IMR-90 (cell line): ENCODE results near the gene TP53BP2. TPM values are rescaled to one million over a fixed set of nuclear protein-coding genes. Genes with fewer than 3 reads are reported as not detected.
"Not testable (repeated sequence)": the region's sequence is repeated elsewhere in the genome, so short reads cannot be mapped to it uniquely, and the experiment has no call there.

Source experiments
- ATAC-seq: fragments of 200-7000 bp; cut with Tn5 transposase; 2 replicates; pipeline ENCODE4 v1.9.1; 2020; ENCODE audit warnings: low read depth, mild to moderate bottlenecking, moderate library complexity
- BruUV-seq: library from RNA; stranded (reverse); fragments of 400-500 nt; replicated peaks from 2 replicates; lab custom pipeline; 2021; lab: Mats Ljungman, UMichigan
- CTCF ChIA-PET: fragments of 300-600 bp; formaldehyde crosslinking; extraction: SDS; loops from one replicate; lab custom pipeline; 2021; ENCODE audit warnings: antibody characterized with exemption; lab: Yijun Ruan, JAX
- POLR2A ChIA-PET: fragments of 300-600 bp; sonication (Branson Sonifier 250); formaldehyde crosslinking; loops from one replicate; lab custom pipeline; 2022; ENCODE audit warnings: antibody characterized with exemption; ENCODE audit not compliant: unreplicated experiment; lab: Charles Lee
- DNase-seq: peaks from one replicate; pipeline ENCODE4 v3.0.0; 2013
- H2AFZ ChIP-seq: replicated peaks from 2 replicates; pipeline ENCODE3; 2013; ENCODE audit warnings: low read length, mild to moderate bottlenecking; ENCODE audit not compliant: poor library complexity
- H2AK5ac ChIP-seq: 2 replicates; pipeline ENCODE4 v1.6.1; 2013; ENCODE audit warnings: low read depth, low read length, inconsistent platforms
- H2AK9ac ChIP-seq: replicated peaks from 2 replicates; pipeline ENCODE3; 2013; ENCODE audit warnings: mild to moderate bottlenecking, low read depth, low read length, moderate library complexity; ENCODE audit not compliant: poor library complexity
- H2BK120ac ChIP-seq: 2 replicates; pipeline ENCODE4 v1.6.1; 2013; ENCODE audit warnings: low read depth, low read length, inconsistent platforms
- H2BK15ac ChIP-seq: 3 replicates; pipeline ENCODE4 v1.6.1; 2013; ENCODE audit warnings: low read depth, low read length, inconsistent platforms
- H2BK20ac ChIP-seq: 2 replicates; pipeline ENCODE4 v1.6.1; 2013; ENCODE audit warnings: low read depth, mild to moderate bottlenecking, inconsistent platforms, low read length, moderate library complexity
- H2BK5ac ChIP-seq: 2 replicates; pipeline ENCODE4 v1.6.1; 2013; ENCODE audit warnings: mild to moderate bottlenecking, low read depth, low read length, inconsistent platforms; ENCODE audit not compliant: poor library complexity, severe bottlenecking
- H3K14ac ChIP-seq: replicated peaks from 2 replicates; pipeline ENCODE4 v1.6.1; 2013; ENCODE audit warnings: low read depth, low read length, inconsistent platforms
- H3K18ac ChIP-seq: 2 replicates; pipeline ENCODE4 v1.6.1; 2013; ENCODE audit warnings: low read depth, low read length, control low read depth
- H3K23ac ChIP-seq: 2 replicates; pipeline ENCODE4 v1.6.1; 2013; ENCODE audit warnings: low read depth, low read length, inconsistent platforms
- H3K27ac ChIP-seq: 2 replicates; pipeline ENCODE4 v1.5.1; 2013; ENCODE audit warnings: mild to moderate bottlenecking, control low read depth, low read length; ENCODE audit not compliant: insufficient read depth
- H3K27me3 ChIP-seq: 2 replicates; pipeline ENCODE4 v1.6.1; 2013; ENCODE audit warnings: low read length; ENCODE audit not compliant: control insufficient read depth, insufficient read depth
- H3K36me3 ChIP-seq: 2 replicates; pipeline ENCODE4 v1.6.1; 2013; ENCODE audit warnings: low read length, mixed read lengths; ENCODE audit not compliant: control insufficient read depth, insufficient read depth
- H3K4ac ChIP-seq: 2 replicates; pipeline ENCODE4 v1.6.1; 2013; ENCODE audit warnings: low read depth, low read length, inconsistent platforms
- H3K4me1 ChIP-seq: 2 replicates; pipeline ENCODE4 v1.6.1; 2013; ENCODE audit warnings: low read length, mixed read lengths; ENCODE audit not compliant: control insufficient read depth, insufficient read depth
- H3K4me2 ChIP-seq: 2 replicates; pipeline ENCODE4 v1.6.1; 2013; ENCODE audit warnings: low read depth, mild to moderate bottlenecking, control low read depth, low read length, moderate library complexity
- H3K4me3 ChIP-seq: 2 replicates; pipeline ENCODE4 v1.5.1; 2013; ENCODE audit warnings: low read depth, mild to moderate bottlenecking, control low read depth, low read length, moderate library complexity; ENCODE audit not compliant: insufficient read depth
- H3K56ac ChIP-seq: 2 replicates; pipeline ENCODE4 v1.6.1; 2013; ENCODE audit warnings: low read length, inconsistent platforms; ENCODE audit not compliant: insufficient read depth; ENCODE audit errors: extremely low read depth
- H3K79me1 ChIP-seq, 2 experiments: 2 replicates each; pipeline ENCODE4 v1.6.1; 2013; ENCODE audit warnings: low read length in 2 of 2, inconsistent platforms in 1 of 2, low read depth in 1 of 2
- H3K9ac ChIP-seq: 2 replicates; pipeline ENCODE4 v1.6.1; 2013; ENCODE audit warnings: low read depth, low read length, control low read depth
- H3K9me1 ChIP-seq: 2 replicates; pipeline ENCODE4 v1.6.1; 2013; ENCODE audit warnings: low read length, inconsistent platforms; ENCODE audit not compliant: insufficient read depth
- H3K9me3 ChIP-seq: 2 replicates; pipeline ENCODE4 v1.6.1; 2013; ENCODE audit warnings: low read length; ENCODE audit not compliant: control insufficient read depth, insufficient read depth
- H4K20me1 ChIP-seq: 2 replicates; pipeline ENCODE4 v1.6.1; 2013; ENCODE audit warnings: low read length, inconsistent platforms; ENCODE audit not compliant: insufficient read depth
- H4K5ac ChIP-seq: 2 replicates; pipeline ENCODE4 v1.6.1; 2013; ENCODE audit warnings: mild to moderate bottlenecking, low read depth, low read length, control low read depth
- H4K8ac ChIP-seq, 2 experiments: 2 replicates each; pipeline ENCODE4 v1.6.1; 2013; ENCODE audit warnings: low read depth in 2 of 2, low read length in 2 of 2, control low read depth in 1 of 2, inconsistent platforms in 1 of 2
- H4K91ac ChIP-seq: 2 replicates; pipeline ENCODE4 v1.6.1; 2013; ENCODE audit warnings: low read depth, low read length, inconsistent platforms; ENCODE audit not compliant: insufficient read depth
- BHLHE40 ChIP-seq: fragments of 150-350 bp; IDR thresholded peaks from 2 replicates; pipeline ENCODE4 v1.6.1; 2016; ENCODE audit warnings: mild to moderate bottlenecking, low read depth, low read length
- CEBPB ChIP-seq: IDR thresholded peaks from 2 replicates; pipeline ENCODE4 v1.6.1; 2012; ENCODE audit warnings: low read depth, low read length, improper control_type of control experiment
- CHD1 ChIP-seq: IDR thresholded peaks from 2 replicates; pipeline ENCODE4 v1.6.1; 2012; ENCODE audit warnings: low read depth, low read length, improper control_type of control experiment
- MAFK ChIP-seq: IDR thresholded peaks from 2 replicates; pipeline ENCODE4 v1.6.1; 2012; ENCODE audit warnings: low read depth, low read length, improper control_type of control experiment
- RCOR1 ChIP-seq: IDR thresholded peaks from 2 replicates; pipeline ENCODE4 v1.6.1; 2012; ENCODE audit warnings: mild to moderate bottlenecking, low read length, improper control_type of control experiment; ENCODE audit not compliant: insufficient replicate concordance
- WGBS, 2 experiments: methylation state at CpG; one replicate each; pipeline versions ENCODE4 v1.1.5 to v1.1.7; 2013; ENCODE audit warnings: missing lambda C conversion rate in 2 of 2; ENCODE audit not compliant: insufficient read length in 1 of 2; ENCODE audit errors: extremely low coverage in 2 of 2; 5-methylcytosine and 5-hydroxymethylcytosine counted together
- dilution Hi-C: fragments of 300-500 bp; cut with HindIII; formaldehyde crosslinking; loops from one replicate; pipeline ENCODE4 v1.14.3; 2018; ENCODE audit warnings: low sequenced_read_pairs; ENCODE audit not compliant: unreplicated experiment
- in situ Hi-C: fragments of 300-500 bp; cut with MboI; formaldehyde crosslinking; loops from 3 replicates; pipeline ENCODE4 v1.14.3; 2019; ENCODE audit warnings: low sequenced_read_pairs, inconsistent platforms, mixed read lengths
- intact Hi-C: fragments of 100-400 bp; cut with micrococcal nuclease; formaldehyde crosslinking; loops from 2 replicates; pipeline ENCODE4 v1.10.0; 2022
- polyA plus RNA-seq, 3 experiments: library from polyadenylated mRNA; depleted of rRNA; stranded (reverse); fragments of >200 nt; gene quantifications; 2 replicates each; pipeline ENCODE4 v1.2.3, GENCODE V29; 2012; ENCODE audit warnings: low replicate concordance in 1 of 3
- total RNA-seq: library from RNA; depleted of rRNA; stranded (reverse); fragments of >200 nt; gene quantifications from 2 replicates; pipeline ENCODE4 v1.2.3, GENCODE V29; 2012

Gene TP53BP2
- total and polyA plus RNA-seq, 2 of the 4 experiments (the other 2 are of a cell fraction): 19.9 to 35.0 TPM

DNA sequence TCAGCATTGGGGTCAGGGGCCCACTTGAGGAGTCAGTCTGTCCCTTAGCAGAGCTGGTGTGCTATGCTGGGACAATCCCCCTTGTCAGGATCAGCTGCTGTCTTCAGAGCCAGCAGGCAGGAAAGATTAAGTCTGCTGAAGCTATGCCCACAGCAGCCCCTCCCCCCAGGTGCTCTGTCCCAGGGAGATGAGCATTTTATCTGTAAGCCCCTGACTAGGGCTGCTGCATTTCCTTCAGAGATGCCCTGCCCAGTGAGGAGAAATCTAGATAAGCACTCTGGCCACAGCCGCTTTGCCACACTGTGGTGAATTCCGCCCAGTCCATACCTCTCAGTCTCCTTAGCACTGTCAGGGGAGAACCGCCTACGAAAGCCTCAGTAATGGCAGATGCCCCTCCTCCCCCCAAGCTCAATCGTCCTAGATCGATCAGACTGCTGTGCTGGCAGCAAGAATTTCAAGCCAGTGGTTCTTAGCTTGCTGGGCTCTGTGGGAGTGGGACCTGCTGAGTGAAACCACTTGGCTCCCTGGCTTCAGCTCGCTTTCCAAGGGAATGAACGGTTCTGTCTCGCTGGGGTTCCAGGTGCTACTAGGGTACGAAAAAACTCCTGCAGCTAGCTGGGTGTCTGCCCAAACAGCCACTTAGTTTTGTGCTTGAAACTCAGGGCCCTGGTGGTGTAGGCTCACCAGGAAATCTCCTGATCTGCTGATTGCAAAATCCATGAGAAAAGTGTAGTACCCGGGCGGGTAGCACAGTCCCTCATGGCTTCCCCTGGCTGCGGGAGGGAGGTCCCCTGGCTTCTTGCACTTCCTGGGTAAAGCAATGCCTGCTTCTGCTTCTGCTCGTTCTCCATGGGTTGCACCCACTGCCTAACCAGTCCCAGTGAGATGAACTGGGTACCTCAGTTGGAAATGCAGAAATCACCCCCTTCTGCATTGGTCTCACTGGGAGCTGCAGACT lies 25.1 kb upstream of the TP53BP2 start:
- Histone ChIP-seq H3K18ac (no peak overlapping the region), H2BK15ac (no peak overlapping the region), H3K9ac (no peak overlapping the region), H3K4me3 (no peak overlapping the region), H4K5ac (no peak overlapping the region), H3K27me3 (peaks cover 10% of the 10 kb centered on the region), H3K23ac (no peak overlapping the region), H2AFZ (no peak overlapping the region), H2AK5ac (no peak overlapping the region), H3K56ac (no peak overlapping the region), H3K4me2 (no peak overlapping the region), H3K14ac (no peak overlapping the region), H3K27ac (no peak overlapping the region), H2BK5ac (no peak overlapping the region), H3K79me1 (no peaks in the 10 kb centered on the region), H4K8ac (no peak overlapping the region), H3K4ac (no peak overlapping the region), H4K20me1 (no peaks in the 10 kb centered on the region), H2BK20ac (no peak overlapping the region), H2AK9ac (no peak overlapping the region), H3K4me1 (no peaks in the 10 kb centered on the region), H2BK120ac (no peak overlapping the region), H4K91ac (no peak overlapping the region), H3K9me1 (0 out of 2 replicates have a peak, but pooled peaks cover 3% of the 10 kb centered on the region), H3K9me3 (peaks cover under 1% of the 10 kb centered on the region; the same call in 1 of the 2 replicates), H3K36me3 (no peaks in the 10 kb centered on the region)
- WGBS, 2 experiments: 79% methylated on average over 7 of the region's 14 CpGs; no CpG with 5 or more reads in 1 of the 2 experiments
- CTCF ChIA-PET: no interaction called here
- no peak for TF ChIP-seq MAFK
- no peak for TF ChIP-seq BHLHE40
- no peak for TF ChIP-seq CEBPB
- TF ChIP-seq CHD1: no peak
- no peak for TF ChIP-seq RCOR1
- in situ Hi-C loops: no loop called here
- DNase-seq: no peak
- intact Hi-C loops: no loop called here
- BruUV-seq: no TSS peak
- no peak for ATAC-seq
- POLR2A ChIA-PET: no interaction called here
- dilution Hi-C loops: no loop called here

- H3K14ac ChIP-seq, H2BK20ac ChIP-seq, H2BK15ac ChIP-seq, POLR2A ChIA-PET, H3K4me3 ChIP-seq, H2AFZ ChIP-seq, BruUV-seq, in situ Hi-C loops, ATAC-seq, intact Hi-C loops, H3K9me3 ChIP-seq, H3K9me1 ChIP-seq, H3K27me3 ChIP-seq, H3K4me2 ChIP-seq, H2AK9ac ChIP-seq, H4K8ac ChIP-seq, H3K27ac ChIP-seq, H3K9ac ChIP-seq, CTCF ChIA-PET, H3K79me1 ChIP-seq, H3K4ac ChIP-seq, H3K36me3 ChIP-seq, H2AK5ac ChIP-seq, dilution Hi-C loops, H2BK120ac ChIP-seq, DNase-seq, H4K91ac ChIP-seq, H3K4me1 ChIP-seq, H3K18ac ChIP-seq, H4K20me1 ChIP-seq, H3K56ac ChIP-seq, H2BK5ac ChIP-seq, H3K23ac ChIP-seq, H4K5ac ChIP-seq: not testable (repeated sequence)
- 98% methylated on average over 9 of the region's 19 CpGs; no CpG with 5 or more reads in 1 of the 2 experiments for WGBS, 2 experiments
Observed at GRCh38 chr1:223864599-223865368, 19.0 kb upstream of the TP53BP2 start.
